Smooth muscle cell of the coronary artery (primary cell): Measurements from ENCODE around the gene LCE2A. TPM values are rescaled to one million over a fixed set of nuclear protein-coding genes. Genes with fewer than 3 reads are reported as not detected.

Source experiments
- total RNA-seq: library from RNA; depleted of rRNA; stranded (reverse); fragments of >200 nt; gene quantifications from 2 replicates; pipeline ENCODE4 v1.2.3, GENCODE V29; 2014; ENCODE audit warnings: low replicate concordance

The LCE2A gene, protein sequence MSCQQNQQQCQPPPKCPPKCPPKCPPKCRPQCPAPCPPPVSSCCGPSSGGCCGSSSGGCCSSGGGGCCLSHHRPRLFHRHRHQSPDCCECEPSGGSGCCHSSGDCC
- total RNA-seq, result not detected in 2 replicates

DNA sequence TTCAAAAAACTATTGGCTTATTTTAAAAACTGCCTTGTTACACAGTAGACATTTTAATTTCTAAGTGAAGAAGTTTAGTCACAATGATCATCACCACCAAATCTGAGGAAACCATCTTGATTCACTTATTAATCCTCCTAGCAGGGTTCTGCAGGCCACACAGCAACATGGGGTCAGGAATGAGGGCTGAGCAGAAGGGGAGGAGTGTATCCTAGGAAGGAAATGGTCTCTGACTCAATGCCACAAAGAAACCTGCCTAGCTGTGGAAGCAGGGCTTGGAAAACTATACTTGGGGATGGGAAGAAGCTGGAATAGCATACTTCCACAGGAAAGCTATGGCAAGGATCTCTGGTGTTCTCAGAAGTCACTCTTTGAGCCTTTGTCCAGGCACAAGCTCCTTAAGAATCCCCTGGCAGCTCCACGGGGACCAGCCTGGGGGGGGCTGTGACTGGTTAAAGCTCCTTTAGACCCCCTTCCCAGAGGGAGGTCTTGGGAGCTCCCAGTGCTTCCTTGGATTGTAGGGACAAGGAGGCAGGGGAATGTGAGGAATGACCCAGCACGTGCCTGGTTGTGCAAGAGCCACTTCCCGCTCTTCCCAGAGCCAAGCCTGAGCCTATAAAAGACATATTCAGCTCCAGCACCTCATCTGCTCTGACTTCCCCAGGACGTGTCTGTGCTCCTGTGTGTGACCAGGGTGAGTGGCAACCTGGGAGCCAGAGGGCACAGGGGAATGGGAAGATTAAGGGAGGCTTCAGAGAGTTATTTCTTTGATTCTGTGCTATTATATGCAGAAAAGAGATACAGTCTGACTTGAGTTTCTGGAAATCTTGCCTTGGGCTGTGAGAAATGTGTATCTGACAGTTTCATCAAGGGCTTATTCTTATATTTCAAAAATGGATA lies at the start of gene LCE2A:
LCE2A (plus strand) TSS at position 645 of the 900 bp plus-strand sequence. CDS start 557 bp downstream, outside the sequence.

DNA sequence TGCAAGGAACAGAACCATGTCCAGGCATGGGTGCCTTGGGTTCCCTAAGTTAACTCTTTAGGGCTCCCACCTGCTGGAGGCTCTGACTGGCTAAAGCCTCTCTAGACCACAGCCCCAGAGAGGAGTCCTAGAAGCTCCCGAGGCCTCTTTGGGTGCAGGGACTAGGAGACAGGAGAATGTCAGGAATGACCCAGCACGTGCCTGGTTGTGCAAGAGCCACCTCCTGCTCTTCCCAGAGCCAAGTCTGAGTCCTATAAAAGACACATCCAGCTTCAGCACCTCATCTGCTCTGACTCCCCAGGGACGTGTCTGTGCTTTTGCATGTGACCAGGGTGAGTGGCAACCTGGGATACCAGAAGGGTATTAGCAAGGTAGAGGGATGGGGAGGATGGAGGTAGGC lies 35.0 kb upstream of the LCE2A start, which contains the start of gene LCE2D:
LCE2D (plus strand) TSS at position 283 of the 400 bp plus-strand sequence. CDS start 726 bp downstream, outside the sequence.

DNA sequence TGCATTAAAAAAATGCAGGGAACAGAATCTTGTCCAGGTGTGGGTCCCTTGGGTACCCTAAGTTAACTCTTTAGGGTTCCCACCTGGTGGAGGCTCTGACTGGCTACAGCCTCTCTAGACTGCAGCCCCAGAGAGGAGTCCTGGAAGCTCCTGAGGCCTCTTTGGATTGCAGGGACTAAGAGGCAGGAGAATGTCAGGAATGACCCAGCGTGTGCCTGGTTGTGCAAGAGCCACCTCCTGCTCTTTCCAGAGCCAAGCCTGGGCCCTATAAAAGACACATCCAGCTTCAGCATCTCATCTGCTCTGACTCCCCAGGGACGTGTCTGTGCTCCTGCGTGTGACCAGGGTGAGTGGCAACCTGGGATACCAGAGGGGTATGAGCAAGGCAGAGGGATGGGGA lies 23.2 kb upstream of the LCE2A start, which contains the start of gene LCE2C:
LCE2C (plus strand) TSS at position 297 of the 400 bp plus-strand sequence. CDS start 737 bp downstream, outside the sequence.

DNA sequence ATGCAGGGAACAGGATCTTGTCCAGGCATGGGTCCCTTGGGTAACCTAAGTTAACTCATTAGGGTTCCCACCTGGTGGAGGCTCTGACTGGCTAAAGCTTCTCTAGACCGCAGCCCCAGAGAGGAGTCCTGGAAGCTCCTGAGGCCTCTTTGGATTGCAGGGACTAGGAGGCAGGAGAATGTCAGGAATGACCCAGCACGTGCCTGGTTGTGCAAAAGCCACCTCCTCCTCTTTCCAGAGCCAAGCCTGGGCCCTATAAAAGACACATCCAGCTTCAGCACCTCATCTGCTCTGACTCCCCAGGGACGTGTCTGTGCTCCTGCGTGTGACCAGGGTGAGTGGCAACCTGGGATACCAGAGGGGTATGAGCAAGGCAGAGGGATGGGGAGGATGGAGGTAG lies 12.3 kb upstream of the LCE2A start, which contains the start of gene LCE2B:
LCE2B (plus strand) TSS at position 301 of the 400 bp plus-strand sequence. CDS start 721 bp downstream, outside the sequence.

DNA sequence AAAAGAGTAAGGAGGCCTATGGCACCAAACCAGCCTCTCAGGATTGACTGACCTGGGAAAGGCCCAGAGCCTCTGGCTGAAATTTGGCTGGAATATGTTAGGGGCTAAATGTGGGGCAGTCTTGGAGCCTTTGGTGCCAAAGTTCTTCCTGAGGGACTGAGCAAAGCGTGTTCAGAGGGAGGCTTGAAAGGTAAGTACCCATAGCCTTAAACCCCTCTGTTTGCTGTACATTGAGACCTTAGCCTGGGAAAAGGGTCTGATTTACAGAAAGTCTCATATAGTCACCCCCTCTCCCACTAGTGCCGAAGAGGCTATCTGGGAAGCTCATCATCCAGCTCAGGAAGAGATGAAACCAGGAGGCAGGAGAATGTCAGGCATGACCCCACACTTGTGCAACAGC lies 9.7 kb downstream of the LCE2A start, which contains the start of gene LCE4A:
LCE4A (plus strand) TSS at position 301 of the 400 bp plus-strand sequence. CDS start 916 bp downstream, outside the sequence.

Other genes starting within 250 kb of the LCE2A start
- gene LCE5A, start 187.5 kb upstream of the LCE2A start, total RNA-seq, result not detected in 2 replicates
- gene CRCT1, start 183.9 kb upstream of the LCE2A start, total RNA-seq, result not detected in 2 replicates
- gene LCE3E, start 131.6 kb upstream of the LCE2A start, total RNA-seq, result not detected in 2 replicates
- gene LCE3D, start 117.8 kb upstream of the LCE2A start, total RNA-seq, result not detected in 2 replicates
- not detected in 2 replicates for gene LCE3C, start 98.1 kb upstream of the LCE2A start, total RNA-seq
- not detected in 2 replicates for gene LCE3B, start 84.5 kb upstream of the LCE2A start, total RNA-seq
- not detected in 2 replicates for gene LCE3A, start 75.2 kb upstream of the LCE2A start, total RNA-seq
- gene LCE2D, start 35.0 kb upstream of the LCE2A start, total RNA-seq, result not detected in 2 replicates
- gene LCE2C, start 23.1 kb upstream of the LCE2A start, total RNA-seq, result not detected in 2 replicates
- not detected in 2 replicates for gene LCE2B, start 12.2 kb upstream of the LCE2A start, total RNA-seq
- not detected in 2 replicates for gene LCE4A, start 9.8 kb downstream of the LCE2A start, total RNA-seq
- gene KPRP, start 59.7 kb downstream of the LCE2A start, total RNA-seq, result not detected in 2 replicates
- gene LCE1F, start 76.8 kb downstream of the LCE2A start, total RNA-seq, result not detected in 2 replicates
- not detected in 2 replicates for gene LCE1E, start 87.9 kb downstream of the LCE2A start, total RNA-seq
- not detected in 2 replicates for gene LCE1D, start 98.4 kb downstream of the LCE2A start, total RNA-seq
- not detected in 2 replicates for gene LCE1C, start 108.3 kb downstream of the LCE2A start, total RNA-seq
- gene LCE1B, start 113.6 kb downstream of the LCE2A start, total RNA-seq, result not detected in 2 replicates
- gene LCE1A, start 129.1 kb downstream of the LCE2A start, total RNA-seq, result not detected in 2 replicates
- gene LCE6A, start 144.5 kb downstream of the LCE2A start, total RNA-seq, result not detected in 2 replicates
- not detected in 2 replicates for gene LCE7A, start 161.7 kb downstream of the LCE2A start, total RNA-seq
- gene SMCP, start 180.0 kb downstream of the LCE2A start, total RNA-seq, result 0.35 TPM in 1 of 2 replicates, not detected in the other
- not detected in 2 replicates for gene IVL, start 210.2 kb downstream of the LCE2A start, total RNA-seq
- not detected in 2 replicates for gene SPRR5, start 248.9 kb downstream of the LCE2A start, total RNA-seq